Measurements from ENCODE around the gene GSTA2.
"Not testable (repeated sequence)": the region's sequence is repeated elsewhere in the genome, so short reads cannot be mapped to it uniquely, and the experiment has no call there.

Gene GSTA2

DNA sequence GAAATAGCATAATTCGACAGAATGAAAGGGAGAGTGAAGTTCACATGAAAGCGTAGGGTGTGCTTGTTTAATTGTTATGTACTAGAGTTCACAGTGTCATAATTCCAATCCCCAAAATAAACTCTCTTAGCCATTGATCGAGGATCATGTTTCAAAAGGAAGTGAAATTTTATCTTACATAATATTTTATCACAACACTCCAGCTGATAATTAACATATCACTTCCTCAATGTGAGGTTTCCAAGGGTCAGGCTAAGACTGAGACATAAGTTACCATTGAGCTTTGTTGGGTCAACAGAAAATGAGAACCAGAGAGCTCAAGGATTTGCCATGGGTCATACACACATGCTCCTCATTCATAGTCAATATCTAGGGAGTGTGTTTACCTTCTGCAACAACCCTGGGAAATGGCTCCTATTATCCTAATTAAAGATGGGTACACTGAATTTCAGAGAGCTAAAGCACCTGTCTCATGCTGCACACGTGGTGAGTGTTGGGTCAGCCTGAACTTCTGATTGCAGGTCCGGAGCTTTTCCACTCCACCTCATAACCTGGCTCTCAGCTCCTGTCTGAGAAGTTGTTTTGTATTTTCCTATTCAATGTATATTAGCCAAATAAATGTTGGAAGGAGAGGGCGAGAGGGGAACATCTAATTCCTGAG is 3.0 kb downstream of the GSTA2 start:
- no peak for DNase-seq (ENCODE audit: low read depth in 3 of 3, low spot score in 1 of 3)

GRCh38 chr6:52759085-52759484 is 4.2 kb downstream of the GSTA2 start:
- no peak for DNase-seq (ENCODE audit: low read depth in 3 of 3, low spot score in 1 of 3)

GRCh38 chr6:52757651-52758338 is 5.5 kb downstream of the GSTA2 start:
- DNase-seq (ENCODE audit: low read depth in 3 of 3, low spot score in 1 of 3), result not testable (repeated sequence)

- no peak for DNase-seq (ENCODE audit: low read depth in 3 of 3, low spot score in 1 of 3)
These were observed 8.8 kb downstream of the GSTA2 start for GRCh38 chr6:52754443-52754842.

DNA sequence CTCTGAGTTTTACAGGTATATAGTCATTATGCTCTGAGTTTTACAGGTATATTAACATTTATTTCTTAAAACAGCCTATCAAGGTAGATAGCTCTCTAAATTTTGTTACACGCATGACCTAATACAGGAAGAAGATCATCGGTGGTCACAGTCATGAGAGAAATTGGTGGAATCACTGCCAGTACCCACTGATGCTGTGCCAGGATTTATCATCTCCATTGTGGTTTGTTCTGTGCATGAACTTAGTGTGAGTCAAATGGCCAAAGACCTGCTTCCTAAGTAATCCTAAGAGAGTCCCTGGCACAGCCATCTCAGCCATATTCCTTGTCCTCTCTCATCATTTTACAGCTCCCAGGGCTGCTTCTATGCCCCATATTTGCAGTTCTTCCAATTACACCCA is 10.1 kb downstream of the GSTA2 start:
- not testable (repeated sequence) for DNase-seq (ENCODE audit: low read depth in 3 of 3, low spot score in 1 of 3)

DNA sequence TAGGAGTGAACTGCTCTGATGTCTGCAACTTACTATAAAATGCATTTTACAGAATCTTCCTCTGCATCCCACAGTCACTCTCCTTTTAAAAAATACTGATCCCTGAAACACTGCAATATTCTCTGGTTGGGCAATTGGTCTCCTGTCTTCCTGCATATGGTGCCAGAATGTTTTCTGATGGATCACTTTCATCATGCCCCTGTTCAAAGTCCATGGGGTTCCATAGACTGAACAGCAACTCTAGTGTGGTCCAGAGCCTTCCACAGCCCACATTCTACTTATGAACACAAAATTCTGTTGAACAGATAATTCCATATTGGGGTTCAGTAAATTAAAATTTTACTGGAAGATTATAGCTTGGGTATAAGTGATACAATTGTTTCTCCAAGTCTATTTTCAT is 11.0 kb downstream of the GSTA2 start:
- no peak for DNase-seq (ENCODE audit: low read depth in 3 of 3, low spot score in 1 of 3)

DNA sequence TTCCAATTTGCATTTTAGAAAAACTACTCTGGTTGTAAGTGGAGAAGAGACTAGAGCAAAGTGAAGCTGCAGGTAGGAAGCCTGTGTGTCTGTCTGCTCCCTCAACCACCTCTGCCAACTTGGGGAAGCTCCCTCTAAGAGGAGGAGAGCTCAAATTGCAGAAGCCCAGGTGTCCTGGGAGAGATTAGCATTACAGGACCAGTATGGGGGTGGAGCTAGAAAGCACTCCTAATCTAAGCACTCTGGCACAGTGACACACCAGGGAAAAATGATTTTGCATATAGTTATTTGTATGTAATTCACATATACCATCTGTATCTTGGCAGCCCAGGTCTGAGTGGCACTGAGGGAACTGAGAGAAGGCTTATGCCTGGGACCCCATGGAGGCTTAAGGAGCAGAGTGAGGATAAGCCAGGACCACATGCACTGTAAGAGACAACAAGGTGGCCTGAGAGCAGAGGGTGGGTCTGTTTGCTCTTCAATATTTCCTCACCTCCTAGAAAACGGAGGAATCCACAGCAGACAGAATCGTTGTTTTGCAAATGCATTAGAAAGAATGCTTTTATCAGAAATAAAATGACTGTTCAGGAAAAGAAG is 13.6 kb downstream of the GSTA2 start:
- no peak for DNase-seq (ENCODE audit: low read depth in 3 of 3, low spot score in 1 of 3)

GRCh38 chr6:52747301-52747700 is 16.0 kb downstream of the GSTA2 start:
- DNase-seq (ENCODE audit: low read depth in 3 of 3, low spot score in 1 of 3), result not testable (repeated sequence)

DNA sequence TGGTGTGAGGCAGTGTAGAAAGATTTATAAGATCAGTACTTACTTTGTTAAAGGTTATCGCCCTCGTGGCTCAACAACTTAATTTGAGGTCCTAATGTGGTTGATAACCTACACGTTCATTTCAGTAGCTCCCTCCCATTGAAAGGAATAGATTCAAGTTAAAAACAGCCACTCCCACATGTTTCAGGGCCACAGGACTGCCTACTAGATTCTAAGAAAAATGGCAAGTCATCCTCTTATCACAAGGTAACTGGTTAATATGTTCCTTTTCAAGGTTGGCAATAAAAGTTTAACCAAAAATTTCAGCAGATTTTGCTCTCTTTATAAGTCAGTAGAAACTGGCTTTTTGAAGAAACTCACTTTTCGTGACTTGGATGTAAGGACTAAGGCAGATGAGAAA is 17.1 kb downstream of the GSTA2 start:
- DNase-seq (ENCODE audit: low read depth in 3 of 3, low spot score in 1 of 3), result no peak

GRCh38 chr6:52745764-52746201 is 17.5 kb downstream of the GSTA2 start:
- no peak for DNase-seq (ENCODE audit: low read depth in 3 of 3, low spot score in 1 of 3)

GRCh38 chr6:52741872-52742271 is 21.4 kb downstream of the GSTA2 start:
- DNase-seq (ENCODE audit: low read depth in 3 of 3, low spot score in 1 of 3), result no peak

DNA sequence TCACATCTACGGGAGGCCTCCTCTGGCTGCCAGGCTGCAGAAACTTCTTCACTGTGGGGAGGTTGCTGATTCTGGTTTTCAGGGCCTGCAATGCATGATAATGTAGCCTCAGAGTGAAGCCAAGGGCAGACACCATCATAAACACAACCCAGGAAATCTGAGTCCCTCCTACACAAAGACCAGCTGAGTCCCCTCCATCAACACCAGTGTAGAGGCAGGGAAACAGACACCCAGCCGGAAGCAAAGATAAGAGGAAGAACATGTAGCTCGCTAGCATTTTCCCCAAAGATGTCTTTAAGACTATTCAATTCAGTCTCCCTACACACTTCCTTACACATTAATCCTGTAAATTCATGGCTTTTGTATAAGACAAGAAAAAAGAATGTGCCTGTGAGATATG is 23.6 kb downstream of the GSTA2 start:
- no peak for DNase-seq (ENCODE audit: low read depth in 3 of 3, low spot score in 1 of 3)

GRCh38 chr6:52739134-52739533 is 24.1 kb downstream of the GSTA2 start:
- no peak for DNase-seq (ENCODE audit: low read depth in 3 of 3, low spot score in 1 of 3)

GRCh38 chr6:52736145-52736544 is 27.1 kb downstream of the GSTA2 start:
- no peak for DNase-seq (ENCODE audit: low read depth in 3 of 3, low spot score in 1 of 3)

GRCh38 chr6:52735071-52735470 is 28.2 kb downstream of the GSTA2 start:
- no peak for DNase-seq (ENCODE audit: low read depth in 3 of 3, low spot score in 1 of 3)

DNA sequence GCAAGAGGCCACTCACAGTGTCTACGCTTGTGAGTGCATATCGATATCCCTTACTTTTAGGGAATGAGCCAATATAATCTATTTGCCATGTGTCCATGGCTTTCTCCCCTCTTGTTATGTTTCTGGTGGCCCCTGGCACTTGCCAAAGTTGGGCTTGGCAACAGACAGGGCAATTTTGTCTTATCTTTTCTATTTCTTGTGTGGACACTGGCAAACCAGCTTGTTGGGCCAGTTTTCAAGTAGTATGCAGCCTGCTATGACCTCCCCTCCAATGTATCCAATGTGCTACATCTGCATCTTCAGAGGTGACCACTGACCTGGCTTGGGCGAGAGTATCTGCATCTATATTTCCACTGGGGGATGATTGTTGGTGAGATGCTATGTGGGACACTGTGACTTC is 29.2 kb downstream of the GSTA2 start:
- DNase-seq (ENCODE audit: low read depth in 3 of 3, low spot score in 1 of 3), result no peak

DNA sequence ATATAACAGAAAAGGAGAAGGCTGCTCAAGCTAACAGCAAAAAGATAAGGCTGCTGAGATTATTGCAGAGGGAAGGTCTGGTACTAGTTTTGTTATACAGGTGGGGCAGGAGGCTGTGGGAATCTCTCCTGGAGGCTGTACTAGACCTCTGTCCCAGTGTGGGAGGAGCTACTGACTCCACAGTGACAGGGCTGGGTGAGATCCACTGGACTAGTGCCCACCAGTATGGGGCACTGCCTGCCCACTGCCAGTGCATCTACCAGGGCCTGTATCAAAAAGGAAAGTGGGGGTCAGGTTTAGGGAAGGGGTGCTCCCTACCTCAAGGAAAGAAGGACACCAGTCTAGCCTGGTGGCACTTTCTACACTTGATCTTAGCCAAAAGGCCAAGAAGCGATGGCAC is 30.1 kb downstream of the GSTA2 start:
- no peak for DNase-seq (ENCODE audit: low read depth in 3 of 3, low spot score in 1 of 3)

GRCh38 chr6:52731719-52732118 is 31.6 kb downstream of the GSTA2 start:
- DNase-seq (ENCODE audit: low read depth in 3 of 3, low spot score in 1 of 3), result no peak

GRCh38 chr6:52729576-52729975 is 33.7 kb downstream of the GSTA2 start:
- DNase-seq (ENCODE audit: low read depth in 3 of 3, low spot score in 1 of 3), result no peak

- no peak for DNase-seq (ENCODE audit: low read depth in 3 of 3, low spot score in 1 of 3)
These were observed 34.9 kb downstream of the GSTA2 start for GRCh38 chr6:52728394-52728793.

DNA sequence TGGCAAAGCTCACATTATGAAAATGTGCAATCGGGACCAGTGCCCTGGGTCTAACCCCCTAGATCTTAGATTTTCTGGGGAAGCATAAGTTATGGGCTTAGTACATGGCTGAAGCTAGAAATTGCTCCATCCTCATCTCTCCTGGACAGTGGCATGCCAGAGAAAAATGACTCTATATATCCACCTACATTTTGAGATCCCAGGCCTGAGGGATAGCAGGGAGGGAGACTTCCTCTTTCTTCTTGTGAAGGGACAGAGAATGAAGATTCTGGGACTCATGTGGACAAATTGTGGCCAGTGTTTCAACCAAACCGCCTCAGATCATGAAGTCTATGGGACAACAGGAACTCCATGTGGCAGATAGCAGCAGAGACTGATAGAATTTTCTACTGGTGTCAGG is 35.4 kb downstream of the GSTA2 start:
- no peak for DNase-seq (ENCODE audit: low read depth in 3 of 3, low spot score in 1 of 3)

GRCh38 chr6:52726741-52727535 is 36.3 kb downstream of the GSTA2 start:
- no peak for DNase-seq (ENCODE audit: low read depth in 3 of 3, low spot score in 1 of 3)
